Sciatic nerve (tissue), 2 donors: ENCODE results near the gene SWSAP1. TPM values are rescaled to one million over a fixed set of nuclear protein-coding genes. Genes with fewer than 3 reads are reported as not detected.
"Not testable (repeated sequence)": the region's sequence is repeated elsewhere in the genome, so short reads cannot be mapped to it uniquely, and the experiment has no call there.

Experiments used
- ATAC-seq: fragments of 200-7000 bp; cut with Tn5 transposase; one replicate; pipeline ENCODE4 v1.9.1; 2020; ENCODE audit warnings: mild to moderate bottlenecking, moderate library complexity
- DNase-seq: peaks from one replicate; pipeline ENCODE4 v3.0.0-alpha.2; 2020; ENCODE audit warnings: low spot score
- intact Hi-C: fragments of 100-400 bp; cut with DNase I; formaldehyde crosslinking; loops from one replicate; pipeline ENCODE4 v1.14.2; 2022
- total RNA-seq: library from RNA; stranded (reverse); fragmentation: NEBNext Ultra II Directional; extraction: Animal tissue kit (Norgen Biotek cat#: 25700); gene quantifications from one replicate; pipeline ENCODE4 v1.2.1, GENCODE V29; 2021
- donor health status: DM: no; HTN: no; CAD: no.
- donor health status: DM: no; HTN: no; CAD: no.

Gene SWSAP1, protein sequence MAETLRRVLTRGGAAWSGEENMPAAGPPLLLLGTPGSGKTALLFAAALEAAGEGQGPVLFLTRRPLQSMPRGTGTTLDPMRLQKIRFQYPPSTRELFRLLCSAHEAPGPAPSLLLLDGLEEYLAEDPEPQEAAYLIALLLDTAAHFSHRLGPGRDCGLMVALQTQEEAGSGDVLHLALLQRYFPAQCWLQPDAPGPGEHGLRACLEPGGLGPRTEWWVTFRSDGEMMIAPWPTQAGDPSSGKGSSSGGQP
- total RNA-seq: 1.3 TPM

DNA sequence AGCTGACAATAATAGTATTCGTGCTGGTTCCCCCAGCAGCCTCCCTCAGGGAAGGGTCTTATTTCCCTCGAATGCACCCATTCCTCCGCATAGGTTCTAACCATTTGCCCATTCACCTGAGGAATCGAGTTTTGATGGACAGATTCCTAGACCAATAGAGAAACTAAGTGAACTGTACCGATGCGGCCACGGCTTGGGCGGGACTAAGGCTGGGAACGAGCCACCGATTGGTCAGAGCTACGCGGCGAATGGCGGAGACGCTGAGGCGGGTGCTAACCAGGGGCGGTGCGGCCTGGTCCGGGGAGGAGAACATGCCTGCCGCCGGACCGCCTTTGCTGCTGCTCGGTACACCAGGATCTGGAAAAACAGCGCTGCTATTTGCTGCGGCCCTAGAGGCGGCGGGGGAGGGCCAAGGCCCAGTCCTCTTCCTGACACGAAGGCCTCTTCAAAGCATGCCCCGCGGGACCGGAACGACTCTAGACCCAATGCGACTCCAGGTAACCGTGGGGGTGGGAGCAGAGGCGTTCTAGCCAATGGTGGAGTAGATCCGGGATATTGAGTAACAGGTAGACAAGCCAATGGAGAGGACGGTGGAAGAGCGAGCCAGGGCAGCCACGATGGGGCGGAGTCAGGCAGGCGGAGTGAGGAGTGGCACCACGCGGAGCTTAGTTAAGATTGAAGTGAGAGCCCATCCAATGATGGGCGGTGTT is at the start of gene SWSAP1:
SWSAP1 (plus strand) TSS at position 234 of the 710 bp plus-strand sequence; CDS start at position 249, 15 bp downstream.
- peak; percentile 98 for DNase-seq
- intact Hi-C loops: loop anchor here (10.0 kb wide), 1 partner anchor 60 kb away; the partner anchor contains the start of genes ODAD3 and PRKCSH
- ATAC-seq: peak; percentile 98

DNA sequence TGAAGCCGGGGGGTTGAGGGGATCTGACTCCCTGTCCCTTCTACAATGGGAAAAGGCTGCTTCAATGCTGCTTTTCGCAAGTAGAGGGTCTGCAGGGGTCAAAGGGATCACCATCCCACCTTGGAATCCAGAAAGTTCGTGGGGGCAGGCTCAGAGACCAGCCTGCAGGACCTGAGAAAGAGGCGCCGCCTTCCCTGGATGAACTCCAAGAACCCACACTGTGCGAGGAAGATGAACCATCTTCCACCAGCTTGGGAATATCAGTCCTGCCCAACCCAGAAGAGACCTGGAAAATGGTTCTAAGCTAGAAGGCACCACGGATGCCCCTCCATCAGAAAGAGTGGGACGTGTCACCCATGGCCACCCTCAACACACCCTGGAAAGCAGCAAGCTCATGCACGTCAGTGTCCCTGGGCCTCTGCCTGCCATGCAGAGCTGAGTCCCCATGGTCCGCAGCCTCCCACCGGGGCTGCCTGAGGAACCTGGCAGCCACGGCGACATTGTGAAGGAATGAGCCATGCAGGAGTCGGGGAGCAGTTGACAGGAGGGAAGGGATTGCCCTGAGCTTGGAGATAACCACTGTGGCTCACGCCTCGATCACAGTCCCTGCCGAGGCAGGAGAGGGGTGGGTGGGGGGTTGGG is 49.6 kb upstream of the SWSAP1 start:
- intact Hi-C loops: no loop called here
- ATAC-seq (peak; percentile 2), DNase-seq (no peak)

DNA sequence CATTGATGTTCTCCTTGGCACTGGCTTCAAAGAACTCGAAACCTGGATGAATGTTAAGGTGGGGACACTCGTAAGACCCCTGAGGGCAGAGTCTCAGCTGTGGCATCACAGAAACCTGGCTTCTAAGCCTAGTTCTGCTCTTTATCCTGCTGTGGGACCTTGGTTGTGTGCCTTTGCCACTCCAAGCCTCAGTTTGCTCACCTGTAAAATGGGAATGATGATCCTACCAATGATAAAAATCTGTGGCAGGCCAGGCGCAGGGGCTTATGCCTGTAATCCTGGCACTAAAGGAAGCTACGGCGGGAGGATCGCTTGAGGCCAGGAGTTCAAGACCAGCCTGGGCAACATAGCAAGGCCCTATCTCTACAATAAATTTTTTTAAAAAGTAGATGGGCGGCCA is 48.9 kb upstream of the SWSAP1 start:
- ATAC-seq (no peak), DNase-seq (no peak)
- intact Hi-C loops: no loop called here

DNA sequence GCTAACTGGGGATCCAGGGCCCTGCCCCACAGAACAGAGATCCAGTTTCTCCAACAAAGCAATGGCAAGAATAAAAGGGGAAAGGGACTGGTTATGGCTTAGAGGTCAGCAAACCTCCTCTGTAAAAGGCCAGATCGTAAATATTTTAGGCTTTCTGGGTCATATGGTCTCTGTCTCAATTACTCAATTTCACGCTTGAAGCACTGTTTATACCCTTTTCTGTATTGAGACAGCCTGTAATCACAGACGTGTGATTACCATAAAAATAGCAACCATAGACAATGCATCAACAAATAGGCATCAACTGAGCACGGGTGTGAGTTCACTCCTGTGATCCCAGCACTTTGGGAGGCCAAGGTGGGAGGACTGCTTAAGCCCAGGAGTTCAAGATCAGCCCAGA is 44.3 kb upstream of the SWSAP1 start:
- ATAC-seq (no peak), DNase-seq (no peak)
- intact Hi-C loops: no loop called here

DNA sequence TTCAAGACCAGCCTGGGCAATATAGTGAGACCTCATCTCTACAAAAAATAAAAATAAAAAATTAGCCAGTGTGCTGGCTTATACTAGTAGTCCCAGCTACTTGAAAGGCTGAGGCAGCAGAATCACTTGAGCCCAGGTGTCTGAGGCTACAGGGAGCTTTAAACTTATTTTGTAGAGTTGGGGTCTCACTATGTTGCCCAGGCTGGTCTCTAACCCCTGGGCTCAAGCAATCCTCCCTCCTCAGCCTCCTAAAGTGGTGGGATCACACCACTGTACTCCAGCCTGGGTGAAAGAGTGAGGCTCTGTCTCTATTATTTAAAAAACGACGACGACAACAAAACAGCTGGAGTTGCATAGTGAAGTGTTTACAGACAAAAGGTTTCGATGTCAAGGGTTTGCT is 43.0 kb upstream of the SWSAP1 start:
- ATAC-seq (no peak), DNase-seq (no peak)
- intact Hi-C loops: no loop called here

DNA sequence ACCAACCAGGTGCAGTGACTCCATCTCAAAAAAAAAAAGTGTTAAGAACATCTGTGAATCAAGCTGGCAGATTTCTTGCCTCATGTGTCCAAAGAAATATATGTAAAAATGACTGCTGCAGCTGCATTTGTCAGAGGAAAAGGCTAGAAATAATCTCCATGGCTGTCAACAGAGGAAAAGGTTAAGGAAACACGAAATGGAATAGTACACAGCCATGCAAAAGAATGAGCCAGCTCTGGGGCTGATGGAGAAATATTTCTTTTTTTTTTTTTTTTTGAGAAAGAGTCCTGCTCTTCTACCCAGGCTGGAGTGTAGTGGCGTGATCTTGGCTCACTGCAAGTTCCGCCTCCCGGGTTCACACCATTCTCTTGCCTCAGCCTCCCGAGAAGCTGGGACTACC is 41.6 kb upstream of the SWSAP1 start:
- DNase-seq (no peak), ATAC-seq (no peak)
- intact Hi-C loops: no loop called here

DNA sequence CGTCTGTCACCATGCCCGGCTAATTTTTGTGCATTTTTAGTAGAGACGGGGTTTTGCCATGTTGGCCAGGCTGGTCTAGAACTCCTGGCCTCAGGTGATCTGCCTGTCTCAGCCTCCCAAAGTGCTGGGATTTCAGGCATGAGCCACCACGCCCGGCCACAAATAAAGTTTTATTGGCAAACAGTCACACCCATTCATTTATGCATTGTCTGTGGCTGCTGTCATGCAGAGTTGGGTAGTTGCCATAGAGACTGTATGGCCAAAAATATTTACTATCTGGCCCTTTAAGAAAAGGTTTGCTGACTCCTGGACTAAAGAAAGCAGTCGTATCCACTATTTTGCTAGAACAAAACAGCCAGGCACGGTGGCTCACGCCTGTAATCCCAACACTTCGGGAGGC is 40.6 kb upstream of the SWSAP1 start:
- ATAC-seq, intact Hi-C loops, DNase-seq: not testable (repeated sequence)

DNA sequence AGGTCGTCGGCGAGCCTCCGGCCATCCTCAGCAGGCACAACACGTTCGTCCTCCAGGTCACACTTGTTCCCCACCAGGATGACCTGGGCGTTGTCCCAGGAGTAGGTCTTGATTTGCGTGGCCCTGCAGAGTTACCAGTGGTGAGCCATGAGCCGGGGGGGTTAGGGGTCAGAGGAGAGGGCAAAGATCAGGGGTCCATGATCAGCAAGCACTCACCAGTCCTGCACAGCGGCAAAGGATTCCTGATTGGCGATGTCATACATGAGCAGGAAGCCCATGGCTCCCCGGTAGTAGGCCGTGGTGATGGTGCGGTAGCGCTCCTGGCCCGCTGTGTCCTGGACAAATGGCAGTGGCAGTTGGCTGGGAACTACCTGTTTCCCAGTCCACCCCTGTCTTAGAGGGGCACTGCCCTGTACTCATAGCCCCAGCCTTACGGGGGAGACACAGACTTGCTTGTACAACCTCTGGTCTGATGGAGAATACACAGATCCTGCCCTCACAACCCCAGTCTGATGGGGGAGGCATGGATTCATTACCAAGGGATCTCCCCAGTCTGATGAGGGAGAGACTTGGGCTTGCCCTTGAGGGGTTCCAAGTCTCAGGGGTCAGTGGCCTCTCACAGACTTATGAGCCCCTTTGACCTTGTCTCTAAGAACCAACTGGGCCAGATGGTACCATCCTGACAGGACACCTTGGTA is 38.9 kb upstream of the SWSAP1 start:
- ATAC-seq (no peak), DNase-seq (no peak)
- intact Hi-C loops: no loop called here

DNA sequence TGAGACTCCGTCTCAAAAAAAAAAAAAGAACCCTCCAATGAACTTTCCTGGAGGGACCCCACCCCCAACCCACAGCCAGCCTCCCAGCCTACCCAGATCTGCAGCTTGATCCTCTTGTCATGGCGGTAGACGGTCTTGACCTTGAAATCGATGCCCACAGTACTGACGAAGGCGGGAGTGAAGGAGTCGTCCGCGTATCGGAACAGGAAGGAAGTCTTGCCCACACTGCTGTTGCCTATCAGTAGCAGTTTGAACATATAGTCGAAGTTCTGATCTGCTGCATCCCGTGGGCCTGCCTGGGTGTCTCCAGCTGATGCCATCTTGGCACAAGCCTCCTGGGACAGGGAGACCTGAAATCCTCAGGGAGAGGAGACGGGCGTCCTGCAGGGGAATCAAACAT is 37.4 kb upstream of the SWSAP1 start:
- DNase-seq (no peak), ATAC-seq (no peak)
- intact Hi-C loops: no loop called here

DNA sequence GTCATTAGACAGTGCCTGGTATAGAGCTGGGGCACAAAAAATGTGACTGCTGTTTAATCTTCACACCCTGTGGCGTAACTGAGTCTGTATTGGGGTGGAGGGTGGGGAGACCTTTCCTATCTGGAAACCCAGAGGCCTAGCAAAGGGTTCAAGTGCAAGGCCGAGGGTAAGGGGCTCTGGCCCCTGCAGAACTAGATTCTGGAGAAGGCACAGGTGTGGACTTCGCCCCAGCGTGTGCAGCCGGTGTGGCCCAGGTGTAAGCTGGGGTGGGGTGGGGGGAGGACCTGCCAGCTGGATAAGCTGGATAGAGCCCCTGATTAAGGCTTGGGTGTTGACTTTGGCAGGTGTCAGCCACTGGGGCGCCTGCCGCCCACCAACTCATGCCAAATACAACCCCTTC is 36.3 kb upstream of the SWSAP1 start:
- intact Hi-C loops: no loop called here
- no peak for ATAC-seq
- no peak for DNase-seq

DNA sequence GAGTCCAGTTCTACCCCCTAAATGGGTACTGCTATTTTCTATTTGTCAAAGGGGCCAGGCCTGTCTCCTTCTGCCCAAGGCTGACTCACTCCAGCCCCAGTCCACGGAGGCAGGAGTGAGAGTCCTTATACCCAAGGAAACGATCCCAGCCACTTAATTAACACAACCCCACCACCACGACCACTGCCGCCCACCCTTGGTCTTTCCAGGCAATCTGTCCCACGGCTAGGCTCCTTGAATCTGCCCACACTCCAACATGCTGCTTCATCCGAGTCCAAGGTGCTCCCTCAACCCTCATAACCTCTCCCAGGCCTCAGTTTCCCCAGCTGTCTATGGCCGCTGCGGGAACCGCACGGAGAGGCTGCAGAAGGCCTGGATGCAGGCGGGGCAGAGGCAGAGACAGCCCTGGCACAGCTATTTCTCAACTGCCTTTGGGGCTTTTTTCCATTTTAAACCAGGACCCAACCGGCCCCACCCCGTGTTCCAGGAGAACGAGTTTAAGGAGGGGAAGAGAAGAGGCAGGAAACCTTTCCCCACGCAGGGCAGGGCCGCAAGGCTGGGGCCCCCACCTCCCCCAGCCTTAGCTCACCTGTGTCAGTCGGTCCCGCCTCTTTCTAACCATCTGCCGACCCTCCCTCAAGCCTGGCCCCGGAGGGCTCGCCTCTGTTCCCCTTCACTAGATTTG is 35.8 kb upstream of the SWSAP1 start:
- intact Hi-C loops: no loop called here
- ATAC-seq (peak; percentile 55), DNase-seq (no peak)

DNA sequence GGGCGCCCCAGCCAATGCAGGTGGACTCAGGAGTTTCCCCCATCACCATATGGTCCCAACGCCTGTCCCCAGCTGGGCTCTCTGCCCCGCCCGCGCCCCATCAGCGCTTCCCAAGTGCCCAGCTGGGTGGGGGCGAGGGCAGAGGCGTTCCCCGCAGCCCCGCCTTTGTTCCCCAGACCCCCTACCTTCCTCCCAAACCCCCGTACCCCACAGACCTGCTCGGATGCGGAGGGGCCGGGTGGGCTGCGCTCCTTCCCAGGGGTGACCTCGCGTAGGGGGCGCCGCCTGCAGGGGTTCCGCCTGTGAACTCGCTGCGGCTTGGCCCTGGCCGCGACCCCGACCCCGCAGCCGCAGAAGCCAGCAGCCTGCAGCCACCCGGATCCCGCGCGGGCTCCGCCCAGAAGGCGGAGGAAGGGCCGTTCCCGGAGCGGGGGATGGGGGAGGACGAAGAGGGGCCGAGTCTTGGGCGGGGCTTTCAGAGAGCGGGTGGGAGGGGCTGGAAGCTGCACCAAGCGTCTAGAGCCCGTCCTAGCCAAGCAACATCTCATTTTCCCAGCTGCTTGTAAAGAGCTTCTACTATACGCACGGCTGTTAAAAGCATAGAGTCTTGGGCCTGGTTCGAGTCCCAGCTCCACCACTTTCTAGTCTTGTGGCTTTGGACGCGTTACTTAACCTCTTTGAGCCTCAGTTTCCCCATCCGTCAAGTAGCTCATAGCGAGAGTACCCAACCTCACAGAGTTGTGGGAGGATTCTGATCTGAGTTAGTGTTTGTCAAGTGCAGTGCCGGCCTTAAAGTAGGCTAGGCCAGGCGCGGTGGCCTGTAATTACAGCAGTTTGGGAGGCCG is 35.0 kb upstream of the SWSAP1 start, which contains the start of gene RAB3D:
RAB3D (minus strand) TSS at position 404 of the 845 bp plus-strand sequence. CDS start 2,258 bp downstream, outside the sequence.
- DNase-seq (peak; percentile 97), ATAC-seq (peak; percentile 96)
- intact Hi-C loops: no loop called here

DNA sequence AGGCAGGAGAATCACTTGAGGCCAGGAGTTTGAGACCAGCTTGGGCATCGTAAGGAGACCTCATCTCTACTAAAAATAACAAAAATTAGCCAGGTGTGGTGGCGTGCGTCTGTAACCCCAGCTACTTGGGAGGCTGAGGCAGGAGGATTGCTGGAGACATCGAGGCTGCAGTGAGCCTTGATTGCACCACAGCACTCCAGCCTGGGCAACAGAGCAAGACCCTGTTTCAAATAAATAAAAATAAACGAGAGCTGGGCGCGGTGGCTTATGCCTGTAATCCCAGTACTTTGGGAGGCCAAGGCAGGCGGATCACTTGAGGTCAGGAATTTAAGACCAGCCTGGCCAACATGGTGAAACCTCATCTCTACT is 34.4 kb upstream of the SWSAP1 start:
- ATAC-seq, intact Hi-C loops, DNase-seq: not testable (repeated sequence)

DNA sequence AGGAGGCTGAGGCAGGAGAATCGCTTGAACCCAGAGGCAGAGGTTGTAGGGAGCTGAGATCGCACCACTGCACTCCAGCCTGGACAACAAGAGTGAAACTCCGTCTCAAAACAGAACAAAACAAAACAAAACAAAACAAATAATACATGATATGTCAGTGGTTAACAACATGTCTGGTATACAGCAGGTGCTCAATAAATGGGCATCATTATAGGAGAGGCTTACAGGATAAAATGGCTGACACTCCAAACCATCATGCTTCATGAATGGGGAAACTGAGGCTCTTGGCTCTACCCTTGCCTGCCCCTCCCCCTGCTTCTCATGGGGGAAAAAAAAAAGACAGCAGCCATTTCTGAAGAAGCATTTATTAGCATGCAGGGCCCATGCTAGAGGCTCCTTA is 32.0 kb upstream of the SWSAP1 start:
- intact Hi-C loops: no loop called here
- DNase-seq (no peak), ATAC-seq (no peak)

DNA sequence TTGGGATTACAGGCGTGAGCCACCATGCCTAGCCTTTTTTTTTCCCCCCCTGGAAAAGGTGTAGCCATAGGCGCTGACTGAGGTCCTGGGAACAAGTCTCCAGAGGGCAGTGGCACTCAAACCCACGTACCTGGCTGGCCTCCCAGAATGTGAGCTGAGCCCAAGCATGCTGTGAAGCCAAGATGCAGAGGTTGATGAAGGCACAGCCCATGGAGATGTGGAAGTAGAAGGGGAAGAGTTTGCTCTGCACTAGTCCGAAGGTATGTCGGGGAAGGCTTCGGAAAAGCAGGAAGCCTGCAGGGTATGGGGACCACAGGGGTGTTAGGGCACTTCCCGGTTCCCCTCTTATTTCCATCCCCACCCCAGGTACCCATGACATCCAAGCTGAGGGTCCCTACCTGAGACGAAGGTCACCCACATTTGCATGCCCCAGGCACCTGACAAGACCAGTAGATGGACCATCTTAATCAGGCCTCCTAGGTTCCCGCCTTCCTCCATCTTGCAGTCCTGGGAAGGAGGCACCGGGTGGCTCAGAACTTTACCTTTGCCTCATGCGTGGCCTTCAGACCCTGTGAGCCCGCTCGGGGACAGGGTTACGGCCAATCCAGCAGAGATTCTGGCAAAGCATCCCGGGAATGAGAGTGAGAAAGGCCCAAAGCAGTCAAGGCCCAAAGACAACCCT is 29.2 kb upstream of the SWSAP1 start:
- intact Hi-C loops: no loop called here
- ATAC-seq: no peak
- no peak for DNase-seq

DNA sequence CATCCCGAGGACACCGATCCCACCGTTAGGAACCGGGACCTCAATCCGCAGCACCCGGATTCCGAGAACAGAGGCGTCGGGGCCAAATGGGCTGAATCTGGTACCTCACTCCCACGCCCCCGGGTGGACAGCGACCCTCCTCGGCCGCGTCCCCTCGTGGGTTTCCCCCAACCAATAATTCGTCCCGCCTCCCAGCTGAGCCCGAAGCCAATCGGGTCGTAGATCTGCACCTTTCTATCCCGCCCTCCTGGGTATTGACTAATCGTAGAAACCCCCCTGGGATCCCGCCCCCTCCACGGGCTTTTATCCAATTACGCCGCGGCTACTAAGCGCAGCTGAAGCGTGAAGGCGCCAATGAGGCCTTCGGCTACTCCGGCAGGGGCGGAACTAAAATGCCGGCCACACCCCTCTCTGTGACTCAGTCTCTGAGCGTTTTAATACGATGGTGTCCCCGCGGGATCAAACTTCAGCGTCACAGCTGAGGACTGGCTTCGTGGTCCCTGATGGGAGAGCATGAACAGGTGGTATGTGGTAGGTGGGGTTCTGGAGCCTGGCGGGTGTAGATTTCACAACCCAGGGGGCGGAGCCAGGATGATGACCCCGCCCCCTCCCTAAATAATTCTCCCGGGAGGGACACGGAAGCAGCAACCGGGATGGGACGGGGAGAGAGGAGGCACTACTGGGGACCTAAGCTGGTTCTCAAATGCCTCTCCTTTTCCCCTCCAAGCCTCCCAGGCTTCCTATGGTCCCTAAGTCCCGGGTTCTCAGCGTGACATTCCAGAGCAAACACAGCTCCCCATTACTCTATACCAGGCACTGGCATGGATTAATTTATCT is 28.1 kb upstream of the SWSAP1 start, which contains the start of the genes CCDC159 and TMEM205:
CCDC159 (plus strand) TSS at position 416 of the 837 bp plus-strand sequence; CDS start at position 504, 88 bp downstream.
TMEM205 (minus strand) TSS at position 165 of the 837 bp plus-strand sequence. CDS start 649 bp downstream, outside the sequence.
- DNase-seq (peak; percentile 99), ATAC-seq (peak; percentile 96)
- intact Hi-C loops: no loop called here
